OCI-LY7 (cell line): ENCODE data around the gene PLCXD1. TPM values are rescaled to one million over a fixed set of nuclear protein-coding genes. Genes with fewer than 3 reads are reported as not detected.

Experiments used
- BruUV-seq: library from RNA; stranded (reverse); fragments of 400-500 nt; replicated peaks from 2 replicates; lab custom pipeline; 2021; lab: Mats Ljungman, UMichigan
- CTCF ChIA-PET: fragments of 300-600 bp; sonication (Branson Sonifier 250); formaldehyde crosslinking; loops from one replicate; lab custom pipeline; 2022; ENCODE audit warnings: antibody characterized with exemption; ENCODE audit not compliant: unreplicated experiment; lab: Charles Lee
- POLR2A ChIA-PET: fragments of 300-600 bp; sonication (Branson Sonifier 250); formaldehyde crosslinking; loops from one replicate; lab custom pipeline; 2022; ENCODE audit warnings: antibody characterized with exemption; lab: Charles Lee
- DNase-seq: peaks from one replicate; pipeline ENCODE4 v3.0.0-alpha.2; 2015; ENCODE audit warnings: low spot score
- H2AFZ ChIP-seq: fragments of 200-600 bp; sonication (generic), shearing (Covaris generic); 2 replicates; pipeline ENCODE4 v1.6.1; 2014; ENCODE audit warnings: mild to moderate bottlenecking, antibody characterized with exemption, low read length, moderate library complexity
- H3K27ac ChIP-seq: fragments of 200-600 bp; sonication (generic); 2 replicates; pipeline ENCODE4 v1.5.1; 2014; ENCODE audit warnings: mixed run types, low read depth, mild to moderate bottlenecking, moderate library complexity, low read length, inconsistent platforms; ENCODE audit not compliant: poor library complexity, severe bottlenecking
- H3K36me3 ChIP-seq: fragments of 200-600 bp; sonication (generic); 2 replicates; pipeline ENCODE4 v1.6.1; 2014; ENCODE audit warnings: mild to moderate bottlenecking, antibody characterized with exemption, low read length, moderate library complexity, mixed read lengths; ENCODE audit not compliant: insufficient read depth
- H3K4me1 ChIP-seq: fragments of 200-600 bp; sonication (generic); 2 replicates; pipeline ENCODE4 v1.5.1; 2014; ENCODE audit warnings: mild to moderate bottlenecking, low read length; ENCODE audit not compliant: insufficient read depth, poor library complexity, severe bottlenecking
- H3K4me2 ChIP-seq: fragments of 200-600 bp; sonication (generic); 2 replicates; pipeline ENCODE4 v1.6.1; 2014; ENCODE audit warnings: mild to moderate bottlenecking, low read length
- H3K4me3 ChIP-seq: fragments of 200-600 bp; sonication (generic); 2 replicates; pipeline ENCODE4 v1.5.1; 2014; ENCODE audit warnings: mild to moderate bottlenecking, low read depth, low read length; ENCODE audit not compliant: poor library complexity, severe bottlenecking
- H3K79me2 ChIP-seq: fragments of 200-600 bp; sonication (generic); 2 replicates; pipeline ENCODE4 v1.6.1; 2016; ENCODE audit warnings: low read depth, mild to moderate bottlenecking, low read length, moderate library complexity, mixed read lengths; ENCODE audit not compliant: insufficient read depth
- H3K9me2 ChIP-seq: fragments of 200-600 bp; sonication (generic); 2 replicates; pipeline ENCODE4 v1.6.1; 2016; ENCODE audit warnings: mild to moderate bottlenecking, low read length, mixed read lengths; ENCODE audit not compliant: insufficient read depth
- H3K9me3 ChIP-seq: fragments of 200-600 bp; sonication (generic); 2 replicates; pipeline ENCODE4 v1.6.1; 2014; ENCODE audit warnings: mild to moderate bottlenecking, mixed run types, low read length, mixed read lengths
- H4K20me1 ChIP-seq: fragments of 200-600 bp; sonication (generic); 2 replicates; pipeline ENCODE4 v1.6.1; 2014; ENCODE audit warnings: mild to moderate bottlenecking, antibody characterized with exemption, low read length, moderate library complexity, mixed read lengths; ENCODE audit not compliant: insufficient read depth
- EZH2phosphoT487 ChIP-seq: fragments of 200-600 bp; sonication (generic); IDR thresholded peaks from 2 replicates; pipeline ENCODE4 v1.6.1; 2018; ENCODE audit warnings: low read depth, borderline replicate concordance, mild to moderate bottlenecking, mixed run types, antibody characterized with exemption, low read length, moderate library complexity, mixed read lengths
- intact Hi-C: fragments of 100-400 bp; cut with micrococcal nuclease; formaldehyde crosslinking; loops from one replicate; pipeline ENCODE4 v1.10.0; 2022; ENCODE audit not compliant: unreplicated experiment
- total RNA-seq, 2 experiments: library from RNA; depleted of rRNA in 1 of 2; stranded (reverse); fragments of >200 nt in 1 of 2; shearing (Covaris generic) in 1 of 2; gene quantifications; 2 replicates each; pipeline ENCODE4 v1.2.3, GENCODE V29; 2014 to 2022
- TF ChIP-seq, protein P1 (sequence below): fragments of 200-600 bp; sonication (generic); conservative IDR thresholded peaks from 2 replicates; pipeline ENCODE4 v1.5.1; 2014; ENCODE audit warnings: mild to moderate bottlenecking, antibody characterized with exemption, low read length, moderate library complexity, mixed read lengths

Gene PLCXD1
- total RNA-seq, 2 experiments from 2014 or later: 86.0 to 133 TPM

DNA sequence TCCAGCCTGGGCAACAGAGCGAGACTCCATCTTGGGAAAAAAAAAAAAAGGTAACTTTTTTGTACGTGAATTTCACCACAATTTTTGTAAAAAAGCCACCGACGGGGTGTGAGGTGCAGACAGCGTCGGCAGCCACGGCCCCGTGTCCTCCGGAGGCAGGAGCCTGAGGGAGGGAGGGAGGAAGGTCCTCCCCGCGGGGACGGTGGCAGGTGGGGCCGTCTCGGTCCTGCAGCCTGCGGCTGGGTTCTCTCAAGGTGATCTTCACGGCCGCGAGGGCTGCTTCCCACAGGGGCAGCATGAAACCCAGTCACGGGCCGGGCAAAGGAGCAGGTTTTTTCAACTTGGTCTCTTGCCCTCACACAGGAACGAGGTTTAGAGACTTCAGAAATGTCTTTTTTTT lies 14.0 kb downstream of the PLCXD1 start:
- intact Hi-C loops: no loop called here
- H3K4me1 ChIP-seq: no peaks in the 10 kb centered on the region
- TF ChIP-seq, protein P1, sequence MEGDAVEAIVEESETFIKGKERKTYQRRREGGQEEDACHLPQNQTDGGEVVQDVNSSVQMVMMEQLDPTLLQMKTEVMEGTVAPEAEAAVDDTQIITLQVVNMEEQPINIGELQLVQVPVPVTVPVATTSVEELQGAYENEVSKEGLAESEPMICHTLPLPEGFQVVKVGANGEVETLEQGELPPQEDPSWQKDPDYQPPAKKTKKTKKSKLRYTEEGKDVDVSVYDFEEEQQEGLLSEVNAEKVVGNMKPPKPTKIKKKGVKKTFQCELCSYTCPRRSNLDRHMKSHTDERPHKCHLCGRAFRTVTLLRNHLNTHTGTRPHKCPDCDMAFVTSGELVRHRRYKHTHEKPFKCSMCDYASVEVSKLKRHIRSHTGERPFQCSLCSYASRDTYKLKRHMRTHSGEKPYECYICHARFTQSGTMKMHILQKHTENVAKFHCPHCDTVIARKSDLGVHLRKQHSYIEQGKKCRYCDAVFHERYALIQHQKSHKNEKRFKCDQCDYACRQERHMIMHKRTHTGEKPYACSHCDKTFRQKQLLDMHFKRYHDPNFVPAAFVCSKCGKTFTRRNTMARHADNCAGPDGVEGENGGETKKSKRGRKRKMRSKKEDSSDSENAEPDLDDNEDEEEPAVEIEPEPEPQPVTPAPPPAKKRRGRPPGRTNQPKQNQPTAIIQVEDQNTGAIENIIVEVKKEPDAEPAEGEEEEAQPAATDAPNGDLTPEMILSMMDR: no peak
- TF ChIP-seq EZH2phosphoT487: no peak
- H3K4me3 ChIP-seq: no peak overlapping the region
- peaks cover 70% of the 10 kb centered on the region for H3K36me3 ChIP-seq
- ChIA-PET POLR2A (no interaction called here), CTCF (no interaction called here)
- no peak for DNase-seq
- no TSS peak for BruUV-seq
- no peaks in the 10 kb centered on the region for H4K20me1 ChIP-seq
- H3K27ac ChIP-seq: no peak overlapping the region
- no peaks in the 10 kb centered on the region for H3K79me2 ChIP-seq
- no peak overlapping the region for H3K4me2 ChIP-seq
- H3K9me2 ChIP-seq: no peaks in the 10 kb centered on the region
- H2AFZ ChIP-seq: no peak overlapping the region
- no peaks in the 10 kb centered on the region for H3K9me3 ChIP-seq

DNA sequence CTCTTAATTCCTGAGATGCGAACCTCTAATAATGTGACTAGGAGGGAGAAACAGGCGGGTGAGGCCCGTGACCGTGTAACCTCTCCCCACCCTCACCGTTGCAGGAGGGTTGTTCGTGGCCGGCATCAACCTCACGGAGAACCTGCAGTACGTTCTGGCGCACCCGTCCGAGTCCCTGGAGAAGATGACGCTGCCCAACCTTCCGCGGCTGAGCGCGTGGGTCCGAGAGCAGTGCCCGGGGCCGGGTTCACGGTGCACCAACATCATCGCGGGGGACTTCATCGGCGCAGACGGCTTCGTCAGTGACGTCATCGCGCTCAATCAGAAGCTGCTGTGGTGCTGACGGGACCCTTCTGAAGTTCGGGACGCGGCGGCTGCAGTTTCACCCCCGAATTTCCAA lies 17.8 kb downstream of the PLCXD1 start:
- peaks cover 70% of the 10 kb centered on the region for H3K36me3 ChIP-seq
- no peak overlapping the region for H2AFZ ChIP-seq
- intact Hi-C loops: no loop called here
- no peaks in the 10 kb centered on the region for H3K79me2 ChIP-seq
- H3K4me2 ChIP-seq: no peak overlapping the region
- H3K4me1 ChIP-seq: no peaks in the 10 kb centered on the region
- ChIA-PET POLR2A (no interaction called here), CTCF (no interaction called here)
- no peak overlapping the region for H3K27ac ChIP-seq
- no peaks in the 10 kb centered on the region for H3K9me2 ChIP-seq
- H3K4me3 ChIP-seq: no peak overlapping the region
- DNase-seq: no peak
- no TSS peak for BruUV-seq
- H3K9me3 ChIP-seq: no peaks in the 10 kb centered on the region
- H4K20me1 ChIP-seq: no peaks in the 10 kb centered on the region
- no peak for TF ChIP-seq EZH2phosphoT487
- TF ChIP-seq, protein P1: no peak

DNA sequence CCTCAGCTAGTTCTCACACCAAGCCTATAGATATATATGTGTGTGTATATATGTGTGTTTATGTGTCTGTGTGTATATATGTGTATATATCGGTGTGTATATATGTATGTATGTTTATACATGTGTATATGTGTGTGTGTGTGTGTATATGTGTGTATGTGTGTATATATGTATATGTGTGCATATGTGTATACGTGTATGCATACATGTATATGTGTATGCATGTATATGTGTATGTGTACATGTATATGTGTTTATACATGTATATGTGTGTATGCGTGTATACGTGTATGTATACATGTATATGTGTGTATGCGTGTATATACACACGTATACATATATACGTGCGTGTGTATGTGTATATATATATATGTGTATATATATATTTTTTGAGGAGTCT lies 19.2 kb downstream of the PLCXD1 start:
- no TSS peak for BruUV-seq
- H3K4me2 ChIP-seq: no peak overlapping the region
- no peak overlapping the region for H3K4me3 ChIP-seq
- H3K27ac ChIP-seq: no peak overlapping the region
- no peaks in the 10 kb centered on the region for H3K79me2 ChIP-seq
- H3K9me2 ChIP-seq: no peaks in the 10 kb centered on the region
- H4K20me1 ChIP-seq: no peaks in the 10 kb centered on the region
- CTCF ChIA-PET: no interaction called here
- POLR2A ChIA-PET: no interaction called here
- no peak overlapping the region for H2AFZ ChIP-seq
- DNase-seq: no peak
- H3K4me1 ChIP-seq: no peaks in the 10 kb centered on the region
- TF ChIP-seq EZH2phosphoT487: no peak
- TF ChIP-seq, protein P1: no peak
- intact Hi-C loops: no loop called here
- no peaks in the 10 kb centered on the region for H3K9me3 ChIP-seq
- peaks cover 69% of the 10 kb centered on the region for H3K36me3 ChIP-seq
